Measurements from ENCODE around the gene ZNF438. TPM values are rescaled to one million over a fixed set of nuclear protein-coding genes. Genes with fewer than 3 reads are reported as not detected.

ZNF438 gene, protein sequence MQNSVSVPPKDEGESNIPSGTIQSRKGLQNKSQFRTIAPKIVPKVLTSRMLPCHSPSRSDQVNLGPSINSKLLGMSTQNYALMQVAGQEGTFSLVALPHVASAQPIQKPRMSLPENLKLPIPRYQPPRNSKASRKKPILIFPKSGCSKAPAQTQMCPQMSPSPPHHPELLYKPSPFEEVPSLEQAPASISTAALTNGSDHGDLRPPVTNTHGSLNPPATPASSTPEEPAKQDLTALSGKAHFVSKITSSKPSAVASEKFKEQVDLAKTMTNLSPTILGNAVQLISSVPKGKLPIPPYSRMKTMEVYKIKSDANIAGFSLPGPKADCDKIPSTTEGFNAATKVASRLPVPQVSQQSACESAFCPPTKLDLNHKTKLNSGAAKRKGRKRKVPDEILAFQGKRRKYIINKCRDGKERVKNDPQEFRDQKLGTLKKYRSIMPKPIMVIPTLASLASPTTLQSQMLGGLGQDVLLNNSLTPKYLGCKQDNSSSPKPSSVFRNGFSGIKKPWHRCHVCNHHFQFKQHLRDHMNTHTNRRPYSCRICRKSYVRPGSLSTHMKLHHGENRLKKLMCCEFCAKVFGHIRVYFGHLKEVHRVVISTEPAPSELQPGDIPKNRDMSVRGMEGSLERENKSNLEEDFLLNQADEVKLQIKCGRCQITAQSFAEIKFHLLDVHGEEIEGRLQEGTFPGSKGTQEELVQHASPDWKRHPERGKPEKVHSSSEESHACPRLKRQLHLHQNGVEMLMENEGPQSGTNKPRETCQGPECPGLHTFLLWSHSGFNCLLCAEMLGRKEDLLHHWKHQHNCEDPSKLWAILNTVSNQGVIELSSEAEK
- total RNA-seq, result 3.1 and 3.4 TPM in 2 replicates

DNA sequence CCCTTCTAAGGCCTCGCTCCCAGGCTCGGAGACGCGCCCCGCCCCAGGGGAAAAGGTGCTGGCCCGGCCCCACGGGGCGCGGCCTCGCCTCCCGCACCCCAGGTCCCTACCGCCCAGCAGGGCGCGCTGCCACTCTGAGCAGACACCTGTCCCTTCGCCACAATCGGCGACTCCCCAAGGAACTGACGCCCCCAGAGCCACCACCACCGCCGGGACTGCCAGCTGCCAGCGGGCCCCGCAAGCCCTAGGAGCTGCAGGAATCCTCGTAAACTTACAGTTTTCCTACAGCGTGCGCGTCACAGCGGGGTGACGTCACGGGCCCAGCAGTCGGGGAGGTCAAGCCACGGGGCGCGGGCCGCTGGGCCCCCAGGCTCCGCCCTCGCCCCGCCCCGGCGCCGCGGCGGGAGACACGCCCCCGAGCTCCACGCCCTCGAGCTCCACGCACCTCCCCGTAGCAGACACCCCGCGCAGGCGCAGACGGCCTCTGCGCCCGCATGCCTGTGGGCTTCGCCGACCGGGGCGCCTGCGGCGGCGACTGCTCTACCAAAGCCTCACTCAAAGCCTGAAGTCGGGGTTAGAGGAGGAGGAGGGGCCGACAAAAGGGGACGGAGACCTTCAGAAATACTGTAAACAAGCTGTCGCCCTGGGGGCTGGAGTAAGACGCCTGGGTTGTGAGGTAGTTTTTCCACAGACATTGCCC, at the start of gene ZNF438:
Gene ZNF438 (minus strand): TSS at position 308 of the 700 bp plus-strand sequence. CDS start 154,831 bp downstream, outside the sequence.

